Stimulated activated CD8-positive, alpha-beta memory T cell treated with anti-CD3 and anti-CD28 coated beads, Interleukin-12 subunit alpha, Interleukin-12 subunit beta, amount 100 ng/mL, for 24 hours (primary cell): ENCODE measurements around the gene MAP4K1.

ENCODE experiments used
- DNase-seq: peaks from one replicate; pipeline ENCODE4 v3.0.0-alpha.2; 2020; ENCODE audit errors: extremely low read depth

The MAP4K1 gene

GRCh38 chr19:38617764-38618589 lies at the start of gene MAP4K1:
Gene MAP4K1 (minus strand): TSS chr19:38617953. CDS start chr19:38617895, 58 bp downstream.
- DNase-seq = peak; percentile 49

GRCh38 chr19:38666663-38667511 lies 49.1 kb upstream of the MAP4K1 start:
- no peak for DNase-seq

GRCh38 chr19:38665950-38666662 lies 48.4 kb upstream of the MAP4K1 start:
- no peak for DNase-seq

- no peak for DNase-seq
Measured at GRCh38 chr19:38665219-38665931, 47.6 kb upstream of the MAP4K1 start.

GRCh38 chr19:38664503-38665211 lies 46.9 kb upstream of the MAP4K1 start:
- DNase-seq = no peak

DNA sequence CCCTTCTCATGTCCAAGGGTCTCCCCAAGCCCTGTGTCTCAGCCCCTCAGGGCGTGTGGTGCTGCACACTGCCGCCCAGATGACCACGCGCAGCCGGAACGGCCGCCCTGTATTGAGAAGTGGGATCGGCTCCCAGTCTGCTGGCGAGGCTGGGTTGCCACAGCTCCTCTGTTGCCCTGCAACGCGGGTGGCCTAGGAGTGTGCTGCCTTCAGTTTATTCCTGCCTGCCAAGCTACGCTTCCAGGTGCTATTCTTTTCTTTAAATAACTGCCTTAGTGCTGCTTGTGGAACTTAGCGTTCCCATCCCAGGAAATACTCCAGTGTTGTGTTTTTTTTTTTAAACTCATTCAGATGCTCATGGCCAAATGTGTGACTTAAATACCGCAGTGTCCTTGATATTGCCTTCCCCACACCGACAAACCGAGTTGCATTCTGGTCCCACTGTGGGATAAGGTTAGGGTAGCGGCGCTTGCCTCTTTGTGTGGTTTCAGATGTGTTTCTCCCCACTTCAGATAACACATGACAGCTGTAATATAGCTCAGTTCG lies 46.3 kb upstream of the MAP4K1 start:
- no peak for DNase-seq

- no peak for DNase-seq
Measured at GRCh38 chr19:38663156-38663651, 45.5 kb upstream of the MAP4K1 start.

- no peak for DNase-seq
Measured at GRCh38 chr19:38662537-38663155, 44.9 kb upstream of the MAP4K1 start.

GRCh38 chr19:38661996-38662395 lies 44.2 kb upstream of the MAP4K1 start:
- DNase-seq = no peak

- DNase-seq = no peak
Measured at GRCh38 chr19:38661136-38661535, 43.4 kb upstream of the MAP4K1 start.

DNA sequence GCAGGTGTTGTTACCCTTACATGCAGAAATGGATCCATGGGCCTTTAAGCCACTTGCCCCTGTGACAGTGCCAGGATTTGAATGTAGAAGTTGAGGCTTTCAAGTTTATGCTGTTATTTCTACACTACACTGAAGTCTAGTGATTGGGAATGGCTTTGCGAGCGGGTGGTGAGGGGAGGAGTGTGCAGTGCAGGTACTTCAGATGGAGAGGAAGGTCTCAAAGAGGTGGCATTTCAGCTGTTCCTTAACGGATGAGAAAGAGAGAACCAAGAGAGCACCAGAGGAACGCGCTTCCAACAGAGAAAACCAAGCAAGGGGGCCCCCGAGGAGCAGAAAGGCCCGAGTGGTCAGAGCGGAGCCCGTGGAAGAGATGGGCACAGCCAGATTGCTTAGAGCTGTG lies 43.0 kb upstream of the MAP4K1 start:
- DNase-seq = no peak

- no peak for DNase-seq
Measured at GRCh38 chr19:38658462-38659306, 40.9 kb upstream of the MAP4K1 start.

DNA sequence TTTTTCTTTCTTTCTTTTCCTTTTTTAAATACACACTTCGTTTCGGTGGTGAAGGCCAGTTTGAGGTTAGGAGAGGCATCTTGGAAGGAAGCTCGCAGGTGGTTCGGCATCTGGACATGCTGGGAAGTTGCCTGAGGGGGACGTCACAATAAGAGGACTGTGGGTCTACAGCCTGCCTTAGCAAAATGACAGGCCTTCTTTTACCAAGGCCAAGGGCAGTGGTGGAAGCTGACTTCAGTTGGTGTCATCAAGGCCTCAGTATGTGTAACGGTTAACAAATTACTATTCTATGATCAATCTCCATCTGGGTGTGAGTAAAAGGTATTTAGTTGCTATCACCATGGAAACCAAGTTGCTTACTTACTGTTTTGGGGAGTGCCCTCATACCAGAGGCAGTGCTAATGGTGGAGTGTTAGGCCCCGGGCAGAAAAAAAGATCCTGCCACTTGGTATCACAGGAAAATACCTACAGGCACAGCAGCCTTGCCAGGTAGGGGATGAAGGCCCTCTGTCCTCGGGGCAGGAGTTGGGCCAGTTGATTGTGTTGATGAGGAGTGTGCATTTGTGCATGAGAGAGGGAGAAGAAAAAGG lies 40.0 kb upstream of the MAP4K1 start:
- DNase-seq = no peak

DNA sequence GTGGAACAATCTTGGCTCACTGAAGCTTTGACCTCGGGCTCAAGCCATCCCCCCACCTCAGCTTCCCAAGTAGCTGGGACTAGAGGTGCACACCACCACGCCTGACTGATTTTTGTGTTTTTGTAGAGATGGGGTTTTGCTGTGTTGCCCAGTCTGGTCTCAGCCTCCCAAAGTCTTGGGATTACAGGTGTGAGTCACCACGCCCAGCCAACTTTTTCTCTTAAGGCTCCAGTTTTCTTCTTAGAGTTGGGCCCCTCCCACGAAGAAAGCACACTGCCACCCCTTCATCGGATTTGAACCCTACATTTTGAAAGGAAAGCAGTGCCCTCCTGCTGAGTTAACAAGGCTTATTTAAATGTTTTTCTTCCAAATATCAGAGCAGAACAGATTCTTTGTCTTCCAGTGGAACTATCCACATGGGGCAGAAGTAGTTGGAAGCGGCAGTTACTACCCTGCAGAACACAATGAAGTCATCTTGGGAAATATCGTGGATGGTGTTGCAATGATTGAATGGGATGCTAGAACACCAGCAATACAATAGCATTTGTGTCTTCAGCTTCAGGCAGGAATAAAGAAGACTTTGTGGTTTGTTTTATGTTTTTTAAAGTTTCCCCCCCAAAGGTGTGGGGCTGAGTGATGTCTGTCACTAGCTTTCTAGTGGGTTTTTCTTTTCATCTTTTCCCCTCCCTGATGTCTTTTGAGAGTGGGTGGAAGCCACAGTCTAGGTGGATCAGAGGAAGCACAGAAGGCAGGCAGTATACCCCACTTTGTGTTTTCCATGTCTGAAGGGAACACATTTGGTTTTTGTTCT lies 38.6 kb upstream of the MAP4K1 start:
- DNase-seq = no peak

GRCh38 chr19:38655148-38655824 lies 37.5 kb upstream of the MAP4K1 start:
- no peak for DNase-seq

GRCh38 chr19:38654628-38655055 lies 36.9 kb upstream of the MAP4K1 start:
- no peak for DNase-seq

GRCh38 chr19:38653028-38653571 lies 35.3 kb upstream of the MAP4K1 start:
- no peak for DNase-seq
